ENCODE data around the gene ATP2B3.

Gene ATP2B3

DNA sequence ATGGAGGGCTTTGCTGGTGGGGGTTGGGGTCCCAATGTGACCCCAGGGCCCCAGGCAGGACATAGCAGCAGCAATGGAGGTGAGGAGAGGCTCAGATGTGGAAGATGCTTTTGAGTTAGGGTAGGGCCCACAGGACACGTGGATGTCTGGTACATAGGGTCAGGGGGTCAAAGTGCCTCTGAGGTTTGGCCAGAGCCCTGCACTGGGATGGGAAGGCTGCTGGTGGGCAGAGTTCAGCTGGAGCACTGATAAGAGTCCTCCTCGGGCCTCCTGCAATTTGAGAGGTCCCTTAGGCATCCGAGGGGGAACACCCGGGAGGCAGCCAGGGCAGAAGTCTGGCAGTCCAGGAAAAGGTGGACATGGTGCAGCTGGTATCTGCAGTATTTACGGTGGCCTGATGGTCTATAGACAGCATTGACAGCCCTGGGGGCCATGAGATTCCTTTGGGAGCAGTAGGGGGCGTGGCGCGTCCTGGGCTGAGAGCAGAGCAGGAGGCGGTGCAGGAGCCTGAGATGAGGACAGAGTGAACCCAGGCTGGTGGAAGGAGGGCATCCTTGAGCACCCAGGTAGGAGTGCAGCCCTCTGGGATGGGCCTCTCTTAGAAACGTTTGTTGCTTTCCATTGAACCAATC lies 58.9 kb downstream of the ATP2B3 start:
- DNase-seq: no peak

DNA sequence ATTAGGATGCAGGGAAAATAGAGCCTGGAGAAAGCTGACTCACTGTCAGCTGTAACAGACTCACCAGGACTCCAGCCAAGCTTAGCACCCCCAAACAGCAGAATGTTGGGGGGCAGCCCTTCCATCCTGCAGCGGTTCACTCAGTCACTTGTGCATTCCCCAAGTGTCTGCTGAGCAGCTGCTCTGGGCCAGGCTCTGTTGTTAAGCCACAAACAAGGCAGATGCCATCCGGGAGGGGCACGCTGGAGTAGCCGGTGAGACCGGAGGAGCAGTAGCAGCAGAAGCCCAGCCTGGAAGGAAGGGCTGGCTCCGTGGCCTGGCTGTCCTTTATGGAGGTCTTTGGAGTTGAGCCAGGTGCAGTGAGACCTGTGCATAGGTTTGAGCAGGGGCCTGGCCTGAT lies 59.5 kb downstream of the ATP2B3 start:
- no peak for DNase-seq

DNA sequence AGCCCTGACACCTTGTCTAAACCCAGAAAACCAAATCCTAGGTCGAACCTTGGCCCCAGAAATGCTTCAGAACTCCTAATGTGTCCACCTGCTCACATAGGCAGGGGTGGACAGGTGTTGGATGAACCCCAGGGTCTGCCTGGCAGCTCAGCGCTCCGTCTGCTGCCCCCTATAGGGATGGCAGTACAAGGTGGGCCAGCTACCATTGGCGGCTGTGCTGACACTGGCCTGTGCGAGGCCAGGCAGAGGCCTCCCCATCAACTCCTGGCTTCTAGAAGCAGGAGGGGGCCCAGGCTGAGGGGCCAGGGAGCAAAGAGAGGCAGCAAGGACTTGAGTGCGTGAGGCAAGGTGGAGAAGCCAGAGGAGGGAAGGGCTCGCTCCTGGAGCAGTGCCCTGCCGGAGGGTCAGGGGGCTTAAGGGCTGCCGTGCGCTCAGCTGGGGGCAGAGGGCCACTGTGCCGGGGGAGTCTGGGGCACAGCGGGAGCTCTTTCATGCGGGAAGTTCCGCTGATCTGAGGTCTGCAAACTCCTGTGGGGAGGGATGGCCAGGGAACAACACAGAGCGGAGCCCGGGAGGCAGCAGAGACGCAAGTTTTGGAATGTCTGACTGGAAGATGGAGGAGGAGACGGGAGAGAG lies 60.9 kb downstream of the ATP2B3 start:
- no peak for DNase-seq

DNA sequence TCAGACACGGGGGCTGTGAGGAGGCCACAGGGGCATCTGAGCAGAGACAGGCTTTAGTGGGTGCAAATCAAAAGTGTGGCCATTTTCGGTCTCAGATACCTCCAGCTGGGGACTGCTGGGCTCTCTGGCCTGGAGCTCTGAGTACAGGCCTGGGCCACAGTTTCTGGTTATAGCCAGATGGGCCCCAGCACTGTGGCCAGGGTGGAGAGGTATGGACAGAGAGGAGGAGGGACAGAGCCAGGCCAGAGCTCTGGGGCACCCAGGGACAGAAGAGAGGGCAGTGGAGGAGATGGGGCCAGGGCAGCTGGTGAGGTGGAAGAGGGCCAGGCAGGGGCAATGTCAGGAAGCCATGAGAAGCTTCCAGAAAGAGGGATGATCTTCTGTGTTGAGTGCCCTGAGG lies 61.4 kb downstream of the ATP2B3 start:
- no peak for DNase-seq

DNA sequence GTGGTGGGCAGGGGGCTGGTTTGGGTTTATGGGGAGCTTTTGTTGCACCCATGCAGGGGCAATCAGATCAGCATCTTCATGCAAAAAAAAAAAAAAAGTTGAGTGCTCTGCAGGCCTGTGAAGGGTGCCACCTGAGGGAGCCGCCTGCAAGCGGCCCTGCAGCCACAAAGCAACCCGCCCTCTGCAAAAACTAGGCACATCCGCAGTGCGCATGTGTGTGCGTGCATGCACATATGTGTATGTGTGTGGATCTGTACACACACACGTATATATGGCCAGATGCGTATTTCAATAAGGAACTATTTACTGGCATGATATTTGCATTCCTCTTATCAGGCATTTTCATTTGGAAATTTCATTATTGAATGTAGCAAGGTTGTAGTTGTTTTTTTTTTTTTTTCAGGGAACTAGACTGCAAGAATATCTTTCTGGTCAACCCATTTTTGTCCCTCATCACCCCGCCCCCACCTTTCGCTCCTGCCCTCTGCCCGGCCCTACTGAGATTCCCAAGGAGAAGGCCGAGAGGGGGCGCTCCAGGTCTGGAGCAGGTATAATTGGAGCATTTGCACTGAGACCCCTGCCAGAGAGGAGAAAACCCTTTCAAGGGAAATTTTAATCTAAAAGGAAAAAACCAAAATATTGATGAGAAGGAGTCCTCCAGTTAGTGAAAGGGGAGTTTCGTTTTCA lies 63.4 kb downstream of the ATP2B3 start:
- no peak for DNase-seq

DNA sequence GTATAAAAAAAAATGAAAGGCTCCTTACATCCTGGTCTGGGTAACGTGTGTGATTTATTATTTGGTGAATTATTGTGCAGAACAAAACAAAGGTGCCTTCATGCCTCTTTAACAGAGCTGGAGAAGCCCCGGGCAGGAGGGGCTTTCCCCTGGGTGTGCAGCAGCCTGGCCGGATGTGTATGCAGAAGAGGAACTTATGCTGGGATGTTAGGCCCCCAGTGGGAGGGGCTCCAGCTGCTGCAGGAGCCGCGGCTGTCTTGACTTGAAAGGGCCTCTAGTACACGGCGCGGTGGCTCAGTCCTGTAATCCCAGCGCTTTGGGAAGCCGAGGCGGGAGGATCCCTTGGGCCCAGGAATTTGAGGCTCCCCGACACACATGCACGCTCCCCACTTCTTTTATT lies 65.5 kb downstream of the ATP2B3 start:
- DNase-seq: no peak

DNA sequence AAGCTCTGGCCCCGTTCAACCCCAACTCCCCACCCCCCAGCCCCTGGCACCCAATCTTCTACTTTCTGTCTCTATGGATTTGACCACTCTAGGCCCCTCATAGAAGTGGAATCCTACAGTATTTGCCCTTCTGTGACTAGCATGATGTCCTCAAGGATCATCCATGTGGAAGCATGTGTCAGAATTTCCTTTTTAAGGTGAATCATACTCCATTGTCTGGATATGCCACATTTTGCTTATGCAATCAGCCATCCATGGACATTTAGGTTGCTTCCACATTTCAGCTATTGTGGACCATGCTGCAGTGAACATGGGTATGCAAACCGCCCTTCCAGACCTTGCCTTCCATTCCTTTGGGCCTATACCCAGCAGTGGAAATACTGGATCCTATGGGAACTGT lies 66.0 kb downstream of the ATP2B3 start:
- no peak for DNase-seq

DNA sequence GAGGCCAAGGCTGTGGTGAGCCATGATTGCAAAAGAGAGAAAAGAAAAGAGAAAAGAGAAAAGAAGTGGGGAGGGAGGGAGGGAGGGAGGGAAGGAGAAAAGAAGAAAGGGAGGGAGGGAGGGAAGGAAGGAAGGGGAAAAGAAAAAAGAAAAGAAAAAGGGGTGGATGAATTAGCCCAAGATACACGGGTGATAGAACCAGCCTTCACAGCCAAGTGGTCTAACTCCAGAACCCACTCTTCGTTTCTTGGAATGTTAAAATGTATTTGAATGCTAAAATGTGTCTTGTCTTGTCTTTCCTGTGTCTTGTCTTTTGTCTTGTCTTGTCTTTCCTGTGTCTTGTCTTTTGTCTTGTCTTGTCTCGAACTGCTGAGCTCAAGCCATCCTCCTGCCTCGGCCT lies 68.4 kb downstream of the ATP2B3 start:
- no peak for DNase-seq

DNA sequence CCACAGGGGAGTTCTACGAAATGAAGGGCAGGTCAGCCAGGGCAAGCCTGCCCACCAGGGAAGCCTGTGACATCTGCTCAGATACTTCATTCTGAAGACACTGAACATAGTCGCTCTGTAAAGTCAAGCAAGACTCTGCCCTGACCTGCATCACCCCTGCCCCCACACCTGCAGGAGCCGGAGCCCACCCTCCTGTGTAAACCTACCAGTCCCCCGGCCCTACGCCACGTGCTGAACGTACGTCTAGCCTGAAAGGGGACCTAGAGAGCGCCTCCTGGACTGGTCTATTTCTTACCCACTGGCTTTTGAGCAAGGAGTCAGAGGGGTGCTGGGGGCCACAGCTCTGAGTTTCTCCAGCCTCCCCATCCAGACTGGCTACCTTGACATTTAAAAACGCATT lies 69.9 kb downstream of the ATP2B3 start:
- DNase-seq: no peak

DNA sequence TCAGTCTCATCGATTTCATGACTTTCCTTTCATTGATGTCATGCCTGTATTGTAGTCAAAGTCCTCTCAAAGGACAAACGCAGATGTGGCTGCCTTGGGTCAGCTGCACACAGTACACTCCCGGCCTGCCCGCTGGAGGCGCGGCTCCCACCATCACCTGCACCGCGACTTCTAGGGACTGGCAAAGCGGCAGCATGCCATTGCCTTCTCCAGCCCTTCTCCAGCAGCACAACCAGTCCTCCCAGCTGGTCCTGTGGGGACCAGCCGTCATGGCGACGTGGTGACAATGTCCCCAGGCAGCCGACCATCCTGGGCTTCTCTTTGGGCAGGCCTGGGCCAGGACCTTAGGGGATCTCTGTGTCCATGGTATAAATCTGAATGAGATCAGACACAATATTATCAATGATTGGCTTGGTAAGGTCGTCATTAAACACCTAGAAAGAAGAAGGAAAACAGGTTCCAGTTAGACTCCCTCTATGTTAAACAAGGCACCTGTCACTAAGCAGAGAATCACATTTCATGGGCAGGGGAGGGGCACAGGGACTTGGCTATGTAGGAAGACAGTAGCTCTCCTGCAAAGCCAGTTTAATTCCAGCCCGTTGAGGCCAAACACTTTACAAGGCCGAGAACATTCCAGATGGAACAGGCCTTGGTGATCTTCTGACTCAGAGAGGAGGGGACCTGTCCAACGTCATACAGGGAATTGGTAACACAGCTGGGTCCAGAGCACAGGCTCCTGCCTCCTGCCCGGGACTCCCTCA lies 70.8 kb downstream of the ATP2B3 start:
- no peak for DNase-seq

DNA sequence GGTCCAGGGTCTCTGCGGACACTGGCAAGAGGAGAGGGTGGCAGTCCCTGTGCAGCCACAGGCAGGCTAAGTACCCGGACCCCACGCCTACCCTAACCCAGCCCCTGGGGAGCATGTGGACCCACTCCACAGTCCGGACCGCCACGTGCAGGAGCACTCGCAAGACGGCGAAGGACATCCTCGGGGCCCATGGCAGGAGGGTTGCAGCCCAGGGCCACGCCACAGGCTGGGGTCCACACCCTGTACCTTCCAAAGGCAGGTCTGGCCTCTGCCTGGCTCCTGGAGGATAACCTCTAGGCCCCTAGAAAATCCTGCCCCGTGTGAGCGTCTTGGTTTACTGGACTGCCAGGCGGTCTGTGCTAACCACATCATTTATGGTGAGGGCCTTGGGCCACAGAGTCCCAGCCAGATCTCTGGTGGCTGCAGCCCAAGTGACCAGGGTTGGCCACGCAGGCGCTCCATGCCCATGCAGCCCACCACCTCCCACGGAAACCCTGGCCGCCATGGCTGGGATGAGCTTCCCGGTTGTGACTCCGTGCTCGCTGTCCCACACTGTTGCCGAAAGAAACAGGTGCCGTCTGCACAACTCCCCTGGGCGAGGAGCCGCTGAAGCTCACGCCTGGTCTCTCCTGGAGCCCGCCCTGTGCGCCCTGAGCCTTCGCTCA lies 71.5 kb downstream of the ATP2B3 start:
- DNase-seq: no peak

DNA sequence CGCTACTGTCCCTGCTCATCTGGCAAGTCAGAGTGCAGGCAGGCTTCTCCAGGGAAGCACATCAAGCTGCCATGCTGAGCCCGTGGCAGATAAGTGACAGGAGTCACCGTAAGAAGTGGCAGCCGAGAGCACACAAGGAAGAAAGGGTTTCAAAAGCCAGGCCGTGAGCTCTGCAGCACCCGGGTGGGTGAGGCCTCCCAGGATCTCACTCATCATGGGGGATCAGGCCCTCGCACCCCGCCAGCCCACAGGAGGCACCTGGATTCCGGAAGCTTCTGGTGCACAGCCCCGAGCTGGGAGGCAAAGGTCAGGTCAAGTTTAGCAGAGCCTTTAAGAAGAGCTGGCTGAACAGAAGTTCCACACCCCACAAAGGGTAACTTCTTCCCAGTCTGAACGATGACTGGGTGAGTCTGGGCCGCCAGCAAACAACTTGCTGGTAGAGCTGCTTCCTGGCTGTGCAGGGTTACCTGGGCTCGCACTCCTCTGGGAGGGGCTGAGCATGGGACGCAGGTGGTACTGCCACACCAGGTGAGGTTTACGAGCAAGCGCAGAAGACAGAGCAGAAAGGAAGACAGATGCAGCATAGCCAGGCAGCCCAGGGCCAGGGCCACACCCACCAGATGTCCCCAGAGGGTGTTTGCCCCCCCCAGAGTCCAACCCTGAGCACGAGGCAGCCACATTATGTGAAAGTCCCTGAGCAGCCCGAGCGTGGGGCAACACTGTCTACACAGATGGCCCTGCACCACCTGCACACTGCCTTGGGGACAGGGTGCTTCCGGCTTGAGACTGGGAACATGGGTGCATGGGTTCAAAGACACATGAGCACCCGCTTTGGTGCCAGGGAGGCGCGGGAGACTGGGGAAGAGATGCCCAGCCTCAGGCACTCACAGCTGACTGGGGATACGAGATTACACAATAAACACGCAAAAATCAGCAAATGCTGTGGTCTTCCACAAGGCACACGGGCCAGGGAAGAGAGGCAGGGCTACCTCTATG lies 73.8 kb downstream of the ATP2B3 start:
- DNase-seq: no peak

DNA sequence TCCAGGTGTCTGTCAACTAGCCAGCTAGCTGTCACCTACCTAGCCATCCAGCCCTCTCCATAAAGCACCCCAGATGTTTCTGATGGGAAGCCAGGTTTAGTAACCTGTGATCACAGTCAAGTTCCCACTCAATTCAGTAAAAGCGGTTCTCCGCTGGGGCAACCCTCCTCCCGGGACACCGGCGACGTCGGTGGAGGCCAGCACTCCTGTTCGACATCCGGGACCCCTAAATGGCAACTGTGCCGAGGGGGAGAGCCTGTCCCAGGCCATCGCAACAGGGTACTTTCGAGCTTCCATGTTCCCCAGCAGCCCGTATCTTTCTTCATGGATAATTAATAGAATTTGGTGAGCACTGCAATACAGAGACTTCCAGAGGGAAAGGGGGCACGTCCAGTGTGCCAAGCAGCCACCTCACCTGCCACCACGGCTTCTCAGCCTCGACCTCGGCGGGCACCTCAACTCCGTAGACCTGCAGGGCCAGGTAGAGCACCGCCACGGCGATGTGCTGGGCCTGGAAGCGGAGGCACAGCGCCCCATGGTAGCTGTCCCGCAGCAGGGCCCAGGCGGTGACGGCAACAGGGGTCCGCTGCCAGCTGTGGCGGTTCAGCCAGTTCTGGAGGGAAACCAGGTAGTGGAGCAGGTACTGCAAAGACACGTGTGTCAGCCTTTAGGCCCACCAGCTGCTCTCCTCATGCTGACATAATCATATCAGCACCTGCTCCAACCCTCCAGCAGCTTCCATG lies 74.8 kb downstream of the ATP2B3 start:
- DNase-seq: no peak

DNA sequence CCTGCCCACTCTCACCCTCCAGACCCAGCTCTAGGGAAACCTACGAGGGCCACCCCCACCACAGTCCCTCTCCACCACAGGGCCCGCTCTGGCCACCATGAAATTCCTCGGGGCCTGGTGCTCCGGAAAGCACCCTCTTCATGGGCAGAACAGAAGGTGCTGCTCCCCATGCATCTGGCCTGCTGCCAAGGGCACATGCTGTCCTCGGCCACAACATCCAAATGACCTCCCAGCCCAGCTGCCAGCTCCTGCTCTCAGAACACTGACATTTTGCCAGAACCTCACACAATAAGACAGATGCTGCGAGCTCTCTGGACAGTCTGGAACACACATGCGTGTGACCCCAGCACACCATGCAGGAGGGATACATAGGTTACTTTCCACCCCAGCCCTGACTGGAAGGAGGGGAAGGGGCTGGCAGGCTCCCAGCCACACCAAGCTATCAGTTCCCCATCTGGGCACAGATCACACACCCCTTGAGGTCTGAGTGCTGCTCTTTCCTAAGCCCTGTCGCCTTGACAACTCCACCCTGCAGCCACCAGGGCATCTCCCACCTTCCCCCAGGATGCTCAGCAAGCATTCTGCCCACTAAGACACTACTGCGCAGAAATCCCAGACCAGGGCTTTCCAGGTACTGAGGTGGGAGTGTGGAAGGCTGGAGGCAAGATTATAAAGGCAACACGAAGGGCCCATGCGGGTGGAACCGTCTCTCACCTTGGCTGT lies 75.7 kb downstream of the ATP2B3 start:
- peak; percentile 17 for DNase-seq

DNA sequence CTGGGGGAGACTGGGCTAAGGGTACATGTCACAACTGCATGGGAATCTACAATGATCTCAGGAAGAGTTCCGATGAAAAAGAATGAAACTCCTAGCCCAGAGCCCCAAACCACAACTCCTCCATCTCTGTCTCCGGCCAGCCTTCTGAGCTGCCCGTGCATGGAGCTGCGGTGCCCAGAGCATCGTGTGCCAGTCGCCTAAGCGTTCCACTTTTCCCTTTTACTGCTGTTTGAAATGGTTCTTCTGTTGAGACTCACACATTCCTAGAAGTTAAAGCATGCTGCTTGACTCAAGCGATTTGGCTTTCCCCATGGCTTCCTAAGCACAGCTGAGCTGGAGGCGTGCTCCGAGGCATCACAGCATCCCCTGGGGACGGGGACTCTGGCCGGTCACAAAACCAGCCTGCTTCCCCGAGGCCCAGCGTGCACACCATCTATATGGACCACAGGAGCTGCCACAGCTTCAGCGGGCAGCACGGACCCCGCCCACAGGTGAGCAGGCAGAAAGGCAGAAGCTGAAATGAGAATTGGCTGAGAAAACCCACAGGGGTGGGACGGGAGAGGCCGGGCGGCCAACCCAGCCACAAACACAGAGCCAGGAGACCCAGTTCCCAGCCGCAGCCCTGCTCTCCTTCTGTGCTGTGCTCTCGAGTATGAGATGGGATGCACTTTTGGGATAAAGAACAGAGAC lies 76.5 kb downstream of the ATP2B3 start:
- DNase-seq: no peak

DNA sequence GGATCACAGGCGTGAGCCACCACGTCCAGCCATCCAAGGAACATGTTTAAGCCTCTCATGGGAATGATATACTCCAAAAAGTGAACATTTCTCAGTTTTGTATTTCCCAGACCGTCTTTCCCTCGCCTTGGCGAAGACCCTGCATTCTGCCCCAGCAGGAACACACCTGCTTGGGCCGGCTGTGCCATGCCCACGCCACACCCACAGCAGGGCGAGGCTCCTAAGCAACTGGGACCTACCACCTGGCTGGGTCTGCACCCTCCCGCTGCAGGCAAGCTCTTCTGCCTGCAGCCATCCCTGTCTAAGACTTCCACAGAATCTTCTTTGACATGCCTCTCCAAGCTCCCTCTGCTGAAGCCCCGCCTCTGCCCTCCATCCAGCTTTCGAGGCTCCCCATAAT lies 77.9 kb downstream of the ATP2B3 start:
- DNase-seq: no peak

DNA sequence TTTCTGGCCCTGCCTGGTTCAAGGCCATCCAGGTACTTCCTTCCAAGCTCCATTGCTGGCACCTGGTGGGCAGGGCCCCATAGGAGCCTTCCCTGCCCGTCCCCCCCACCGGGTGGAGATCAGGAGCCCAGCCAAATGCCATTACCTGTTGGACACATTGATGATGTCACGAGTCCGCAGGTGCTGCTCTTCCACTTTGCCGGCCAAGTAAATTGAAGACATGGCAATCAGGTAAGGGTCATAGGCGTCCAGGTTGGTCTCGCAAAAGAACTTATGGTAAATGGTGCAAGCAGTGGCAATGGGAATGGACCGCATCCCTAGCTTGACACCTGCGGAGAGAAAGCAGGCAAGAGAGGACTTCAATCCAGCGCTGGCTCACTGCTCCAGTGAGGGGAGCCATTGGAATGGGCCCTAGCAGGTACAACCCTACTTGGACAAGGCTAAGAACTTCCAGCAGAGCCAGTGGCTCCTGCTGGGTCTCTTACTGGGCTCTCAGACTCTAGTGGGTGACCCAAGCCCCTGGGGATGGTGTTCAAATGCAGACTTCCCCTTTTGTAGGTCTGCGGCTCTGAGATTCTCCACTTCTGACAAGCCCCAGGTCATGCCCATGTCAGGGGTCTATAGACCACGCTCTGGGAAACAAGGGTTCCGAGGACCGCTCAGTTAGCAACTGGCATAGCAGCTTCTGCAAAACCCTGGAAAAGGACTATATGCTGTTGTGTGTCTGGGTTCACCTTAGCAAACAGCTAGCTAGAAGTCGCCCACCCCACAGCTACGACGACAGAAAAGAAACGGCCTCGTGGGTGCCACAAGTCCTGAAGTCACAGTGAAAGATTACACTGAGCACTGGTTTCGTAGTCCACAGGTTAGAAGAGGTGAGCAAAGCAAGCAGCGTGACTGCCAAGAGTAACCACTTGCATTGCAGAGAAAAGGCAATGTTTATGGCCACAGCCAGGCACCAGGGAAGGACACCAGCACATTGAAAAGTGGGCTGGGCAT lies 78.7 kb downstream of the ATP2B3 start:
- DNase-seq: no peak

DNA sequence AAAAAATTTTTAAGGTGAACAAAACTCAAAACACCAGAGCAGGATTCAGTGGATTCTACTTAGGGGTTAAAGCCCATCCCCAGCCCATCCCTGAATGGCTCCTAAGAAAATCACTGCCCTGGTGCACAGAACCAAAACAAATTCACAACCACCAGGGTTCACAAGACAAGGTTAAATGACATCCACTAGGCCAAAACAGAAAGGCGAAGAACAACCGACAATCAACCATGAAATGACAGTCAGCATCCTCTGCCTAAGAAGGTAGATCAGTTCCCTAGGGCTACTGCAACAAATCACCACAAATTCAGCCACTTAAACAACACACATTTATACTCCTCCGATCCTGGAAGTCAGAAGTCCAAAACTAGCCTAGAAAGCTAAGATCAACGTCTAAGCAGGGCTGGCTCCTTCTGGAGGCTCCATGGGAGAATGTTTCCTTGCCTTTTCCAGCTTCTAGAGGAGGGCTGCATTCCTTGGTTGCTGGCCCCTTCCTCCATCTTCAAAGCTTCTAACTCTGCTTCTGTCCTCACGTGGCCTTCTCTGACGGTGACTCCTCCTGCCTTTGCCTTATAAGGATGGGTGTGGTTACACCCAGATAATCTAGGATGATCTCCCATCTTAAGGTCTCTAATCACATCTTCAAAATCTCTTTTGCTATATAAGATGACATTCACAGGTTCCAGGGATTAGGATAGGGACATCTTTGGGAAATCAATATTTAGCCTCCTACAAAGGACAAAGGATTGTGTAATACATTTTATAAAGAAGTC lies 79.7 kb downstream of the ATP2B3 start:
- no peak for DNase-seq

Measured in NCI-H1105 treated with DMSO at 0.1 percent for 48 hours (cell line).